GM12878 (cell line): ENCODE data around the gene RALGPS1. TPM values are rescaled to one million over a fixed set of nuclear protein-coding genes. Genes with fewer than 3 reads are reported as not detected.

Experiments used
- ATF7 ChIP-seq: fragments of 450-650 bp; IDR thresholded peaks from 2 replicates; pipeline ENCODE4 v1.6.1; 2016; ENCODE audit warnings: low read depth, mild to moderate bottlenecking
- FOXM1 ChIP-seq: IDR thresholded peaks from 2 replicates; pipeline ENCODE4 v1.6.1; 2012; ENCODE audit warnings: low read depth, mild to moderate bottlenecking, inconsistent platforms, low read length, moderate library complexity
- IKZF2 ChIP-seq, 2 experiments: fragments of 450-650 bp; IDR thresholded peaks; 2 replicates each; pipeline ENCODE4 v1.6.1; 2017; ENCODE audit warnings: mild to moderate bottlenecking in 2 of 2, moderate library complexity in 2 of 2
- KAT2A ChIP-seq: conservative IDR thresholded peaks from 2 replicates; pipeline ENCODE4 v1.6.1; 2011; ENCODE audit warnings: low read depth, low read length; ENCODE audit not compliant: control insufficient read depth
- MXI1 ChIP-seq: fragments of 150-350 bp; IDR thresholded peaks from 2 replicates; pipeline ENCODE4 v1.6.1; 2011; ENCODE audit warnings: low read depth, mild to moderate bottlenecking, inconsistent platforms, low read length, improper control_type of control experiment
- PAX8 ChIP-seq: fragments of 450-650 bp; IDR thresholded peaks from 2 replicates; pipeline ENCODE4 v1.6.1; 2017; ENCODE audit warnings: mild to moderate bottlenecking, moderate library complexity
- SMAD1 ChIP-seq: fragments of 450-650 bp; IDR thresholded peaks from 2 replicates; pipeline ENCODE4 v1.6.1; 2018; ENCODE audit warnings: mild to moderate bottlenecking, low read depth; ENCODE audit not compliant: partially characterized antibody
- SUPT20H ChIP-seq: IDR thresholded peaks from 2 replicates; pipeline ENCODE4 v1.6.1; 2011; ENCODE audit warnings: low read depth, mild to moderate bottlenecking, low read length, moderate library complexity, borderline replicate concordance; ENCODE audit not compliant: control insufficient read depth
- ZNF687 ChIP-seq: fragments of 450-650 bp; IDR thresholded peaks from 2 replicates; pipeline ENCODE4 v1.6.1; 2017; ENCODE audit warnings: mild to moderate bottlenecking, moderate library complexity
- ZSCAN29 ChIP-seq: fragments of 450-650 bp; IDR thresholded peaks from 2 replicates; pipeline ENCODE4 v1.6.1; 2017; ENCODE audit warnings: mild to moderate bottlenecking, moderate library complexity
- polyA plus RNA-seq, 11 experiments: library from polyadenylated mRNA; depleted of rRNA in 4 of 11; unstranded in 6 of 11; stranded (reverse) in 5 of 11; fragments of >200 nt; fragmentation: Nextera tagmentation in 4 of 11; fragmentation: Illumina TruSeq in 1 of 11; extraction: Ambion mirVana in 4 of 11; extraction: Trizol in 1 of 11; gene quantifications; 1 replicate in 1 of 11; 2 replicates in 10 of 11; pipeline versions ENCODE4 v1.2.1 to v1.2.3, GENCODE V29; 2011 to 2016; ENCODE audit warnings: inconsistent platforms in 2 of 11, missing spikeins in 2 of 11, low read depth in 1 of 11
- total RNA-seq, 4 experiments: library from RNA; depleted of rRNA in 3 of 4; stranded (reverse); fragments of >200 nt in 3 of 4; fragmentation: Illumina TruSeq in 1 of 4; extraction: Trizol in 1 of 4; gene quantifications; 2 replicates each; pipeline versions ENCODE4 v1.2.1 to v1.2.3, GENCODE V29; 2013 to 2021

The RALGPS1 gene
- total and polyA plus RNA-seq, 10 of the 15 experiments (the other 5 are each of a cell fraction or from before 2014, with no cell fraction given): 0.13 to 5.6 (median 2.7) TPM

- TF ChIP-seq ATF7 (no peak), IKZF2 (IDR thresholded peaks at IDR 0.05) (no peak), PAX8 (no peak), KAT2A (no peak), SMAD1 (no peak), FOXM1 (no peak), ZSCAN29 (no peak), MXI1 (no peak), SUPT20H (no peak), ZNF687 (no peak)
- TF ChIP-seq, all 136 proteins: peak for 0
Measured at GRCh38 chr9:127142291-127142690, 227.7 kb downstream of the RALGPS1 start (continued).
